Measurements from ENCODE around the gene ROPN1.
"Not testable (repeated sequence)": the region's sequence is repeated elsewhere in the genome, so short reads cannot be mapped to it uniquely, and the experiment has no call there.

DNA sequence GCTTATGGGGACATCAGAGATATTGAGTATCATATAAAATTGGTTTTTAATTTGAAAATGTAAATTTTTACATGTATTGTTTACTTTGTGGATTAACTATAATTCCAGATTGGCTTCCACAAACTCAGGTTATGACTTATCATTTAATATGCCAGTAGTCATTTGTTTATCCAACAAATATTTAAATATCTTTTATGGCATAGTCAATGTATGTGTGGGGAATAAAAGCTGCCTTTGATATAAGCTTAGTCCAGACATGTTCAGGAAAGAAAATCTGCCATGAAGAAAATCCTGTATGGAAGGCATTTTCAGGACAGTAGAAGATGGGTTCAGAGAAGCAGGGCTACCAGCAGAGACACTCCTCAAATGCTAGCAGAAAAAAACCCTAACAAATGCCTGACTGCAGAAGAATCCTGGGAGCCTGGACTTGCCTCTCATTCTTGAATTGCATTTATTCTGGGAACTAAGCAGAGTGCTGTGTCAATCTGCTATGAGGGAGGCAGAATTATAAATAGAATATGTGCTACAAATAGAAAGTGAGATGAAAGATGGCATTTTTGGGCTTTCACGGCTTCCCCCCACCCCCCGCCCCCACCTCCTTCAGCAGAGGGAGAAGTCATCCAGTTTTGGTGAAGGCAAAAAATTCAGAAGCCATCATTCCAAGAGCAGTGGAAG, 10.6 kb upstream of the ROPN1 start:
- not testable (repeated sequence) for TF ChIP-seq POLR2A (IDR thresholded peaks at IDR 0.05; ENCODE audit: low read length); GATA1 (IDR thresholded peaks at IDR 0.05; ENCODE audit: low read depth, low read length)

Measured in erythroblast (primary cell).